Measurements from ENCODE around the gene PARM1.

PARM1 gene

GRCh38 chr4:75071317-75071716, 138.4 kb downstream of the PARM1 start:
- no peak for TF ChIP-seq RAD21 (IDR thresholded peaks at IDR 0.05; ENCODE audit: low read depth)
- no peak for TF ChIP-seq REST (IDR thresholded peaks at IDR 0.05; ENCODE audit: low read depth)
- no peak for TF ChIP-seq CREB1 (IDR thresholded peaks at IDR 0.05; ENCODE audit: low read depth)
- no peak for TF ChIP-seq TAF1 (IDR thresholded peaks at IDR 0.05; ENCODE audit: low read depth)
- TF ChIP-seq TEAD4 (IDR thresholded peaks at IDR 0.05), result no peak
- no peak for TF ChIP-seq FOXM1 (IDR thresholded peaks at IDR 0.05; ENCODE audit: borderline replicate concordance, low read depth)
- TF ChIP-seq CEBPB (IDR thresholded peaks at IDR 0.05), result no peak
- no peak for TF ChIP-seq ZBTB7A (IDR thresholded peaks at IDR 0.05; ENCODE audit: low read depth)
- TF ChIP-seq MAX (IDR thresholded peaks at IDR 0.05), result no peak
- no peak for TF ChIP-seq NFIC (IDR thresholded peaks at IDR 0.05)
- TF ChIP-seq TCF12 (IDR thresholded peaks at IDR 0.05; ENCODE audit: low read depth), result no peak
- no peak for TF ChIP-seq USF1 (IDR thresholded peaks at IDR 0.05)
- no peak for TF ChIP-seq YY1 (IDR thresholded peaks at IDR 0.05; ENCODE audit: low read depth)
- TF ChIP-seq EGR1 (IDR thresholded peaks at IDR 0.05), result no peak

- TF ChIP-seq CEBPB (IDR thresholded peaks at IDR 0.05), result no peak
- no peak for TF ChIP-seq FOXM1 (IDR thresholded peaks at IDR 0.05; ENCODE audit: borderline replicate concordance, low read depth)
- no peak for TF ChIP-seq ZBTB7A (IDR thresholded peaks at IDR 0.05; ENCODE audit: low read depth)
- no peak for TF ChIP-seq EP300 (IDR thresholded peaks at IDR 0.05; ENCODE audit: borderline replicate concordance)
- no peak for TF ChIP-seq RAD21 (IDR thresholded peaks at IDR 0.05; ENCODE audit: low read depth)
- no peak for TF ChIP-seq YY1 (IDR thresholded peaks at IDR 0.05; ENCODE audit: low read depth)
- TF ChIP-seq TEAD4 (IDR thresholded peaks at IDR 0.05), result no peak
- TF ChIP-seq NFIC (IDR thresholded peaks at IDR 0.05), result no peak
- TF ChIP-seq MAX (IDR thresholded peaks at IDR 0.05), result no peak
- no peak for TF ChIP-seq CREB1 (IDR thresholded peaks at IDR 0.05; ENCODE audit: low read depth)
- TF ChIP-seq TCF12 (IDR thresholded peaks at IDR 0.05; ENCODE audit: low read depth), result no peak
- no peak for TF ChIP-seq REST (IDR thresholded peaks at IDR 0.05; ENCODE audit: low read depth)
- no peak for TF ChIP-seq EGR1 (IDR thresholded peaks at IDR 0.05)
- TF ChIP-seq TAF1 (IDR thresholded peaks at IDR 0.05; ENCODE audit: low read depth), result no peak
- no peak for TF ChIP-seq USF1 (IDR thresholded peaks at IDR 0.05)
Observed at GRCh38 chr4:75080888-75081287, 148.0 kb downstream of the PARM1 start.

GRCh38 chr4:75081561-75081960, 148.6 kb downstream of the PARM1 start:
- TF ChIP-seq MAX (IDR thresholded peaks at IDR 0.05) (no peak), REST (IDR thresholded peaks at IDR 0.05; ENCODE audit: low read depth) (no peak), FOXM1 (IDR thresholded peaks at IDR 0.05; ENCODE audit: borderline replicate concordance, low read depth) (no peak), ZBTB7A (IDR thresholded peaks at IDR 0.05; ENCODE audit: low read depth) (no peak), EGR1 (IDR thresholded peaks at IDR 0.05) (no peak), TEAD4 (IDR thresholded peaks at IDR 0.05) (no peak), TCF12 (IDR thresholded peaks at IDR 0.05; ENCODE audit: low read depth) (no peak), CEBPB (IDR thresholded peaks at IDR 0.05) (no peak), RAD21 (IDR thresholded peaks at IDR 0.05; ENCODE audit: low read depth) (no peak), YY1 (IDR thresholded peaks at IDR 0.05; ENCODE audit: low read depth) (no peak), CREB1 (IDR thresholded peaks at IDR 0.05; ENCODE audit: low read depth) (no peak), EP300 (IDR thresholded peaks at IDR 0.05; ENCODE audit: borderline replicate concordance) (no peak), NFIC (IDR thresholded peaks at IDR 0.05) (no peak), TAF1 (IDR thresholded peaks at IDR 0.05; ENCODE audit: low read depth) (no peak), USF1 (IDR thresholded peaks at IDR 0.05) (no peak)
